Breast epithelium (tissue), 3 donors: ENCODE results near the gene PMFBP1.

Source experiments
- POLR2A ChIP-seq: fragments of 450-650 bp; IDR thresholded peaks from one replicate; pipeline ENCODE4 v1.6.1; 2016; ENCODE audit warnings: antibody characterized with exemption, mild to moderate bottlenecking, moderate library complexity
- TF ChIP-seq, protein P1 (sequence below), 3 donors: fragments of 450-650 bp; IDR thresholded peaks; one replicate each; pipeline ENCODE4 v1.5.1; 2016 to 2017; ENCODE audit warnings: antibody characterized with exemption in 3 of 3, mild to moderate bottlenecking in 3 of 3, moderate library complexity in 3 of 3

DNA sequence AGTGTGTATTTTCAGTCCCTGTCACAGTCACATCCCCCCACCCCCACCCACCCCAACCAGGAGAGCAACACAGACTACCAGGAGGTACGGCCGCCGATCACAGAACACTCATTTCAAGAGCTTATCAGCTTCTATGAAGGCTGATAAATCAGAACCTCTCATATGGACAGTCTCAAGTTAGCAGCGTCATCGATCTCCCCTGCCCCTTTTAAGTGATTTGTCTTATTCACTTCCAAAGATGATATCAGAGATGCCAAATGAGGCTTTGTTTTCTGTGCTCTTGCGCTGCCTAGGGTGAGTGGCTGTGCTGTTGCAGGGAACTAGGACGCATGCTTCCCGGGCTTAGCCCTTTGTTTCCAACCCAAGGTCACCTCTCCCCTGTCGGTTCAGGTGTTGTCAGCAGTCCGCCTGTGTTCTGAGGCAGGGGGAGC lies 26.8 kb upstream of the PMFBP1 start:
- TF ChIP-seq, protein P1, sequence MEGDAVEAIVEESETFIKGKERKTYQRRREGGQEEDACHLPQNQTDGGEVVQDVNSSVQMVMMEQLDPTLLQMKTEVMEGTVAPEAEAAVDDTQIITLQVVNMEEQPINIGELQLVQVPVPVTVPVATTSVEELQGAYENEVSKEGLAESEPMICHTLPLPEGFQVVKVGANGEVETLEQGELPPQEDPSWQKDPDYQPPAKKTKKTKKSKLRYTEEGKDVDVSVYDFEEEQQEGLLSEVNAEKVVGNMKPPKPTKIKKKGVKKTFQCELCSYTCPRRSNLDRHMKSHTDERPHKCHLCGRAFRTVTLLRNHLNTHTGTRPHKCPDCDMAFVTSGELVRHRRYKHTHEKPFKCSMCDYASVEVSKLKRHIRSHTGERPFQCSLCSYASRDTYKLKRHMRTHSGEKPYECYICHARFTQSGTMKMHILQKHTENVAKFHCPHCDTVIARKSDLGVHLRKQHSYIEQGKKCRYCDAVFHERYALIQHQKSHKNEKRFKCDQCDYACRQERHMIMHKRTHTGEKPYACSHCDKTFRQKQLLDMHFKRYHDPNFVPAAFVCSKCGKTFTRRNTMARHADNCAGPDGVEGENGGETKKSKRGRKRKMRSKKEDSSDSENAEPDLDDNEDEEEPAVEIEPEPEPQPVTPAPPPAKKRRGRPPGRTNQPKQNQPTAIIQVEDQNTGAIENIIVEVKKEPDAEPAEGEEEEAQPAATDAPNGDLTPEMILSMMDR (IDR thresholded peaks at IDR 0.05) = no peak
- no peak for TF ChIP-seq POLR2A
